ENCODE measurements around the gene OR51B5.

GRCh38 chr11:5293028-5293427 lies 50.3 kb downstream of the OR51B5 start:
- TF ChIP-seq CTCF (IDR thresholded peaks at IDR 0.05 in 4 of 5, conservative IDR thresholded peaks at IDR 0.05 in 1 of 5) (no peak), POLR2A (IDR thresholded peaks at IDR 0.05) (no peak)

Measured in gastrocnemius medialis (tissue), 4 donors.